IPS-18c (cell line): Measurements from ENCODE around the gene ADGRV1.

Experiments used
- H3K4me3 ChIP-seq: 2 replicates; pipeline ENCODE4 v1.7.0; 2013; ENCODE audit warnings: low read depth, mild to moderate bottlenecking, low read length, moderate library complexity; ENCODE audit not compliant: insufficient read depth
- H3K9me3 ChIP-seq: one replicate; pipeline ENCODE4 v1.6.1; 2013; ENCODE audit warnings: mild to moderate bottlenecking, low read length, moderate library complexity; ENCODE audit not compliant: control insufficient read depth, insufficient read depth

ADGRV1 gene

DNA sequence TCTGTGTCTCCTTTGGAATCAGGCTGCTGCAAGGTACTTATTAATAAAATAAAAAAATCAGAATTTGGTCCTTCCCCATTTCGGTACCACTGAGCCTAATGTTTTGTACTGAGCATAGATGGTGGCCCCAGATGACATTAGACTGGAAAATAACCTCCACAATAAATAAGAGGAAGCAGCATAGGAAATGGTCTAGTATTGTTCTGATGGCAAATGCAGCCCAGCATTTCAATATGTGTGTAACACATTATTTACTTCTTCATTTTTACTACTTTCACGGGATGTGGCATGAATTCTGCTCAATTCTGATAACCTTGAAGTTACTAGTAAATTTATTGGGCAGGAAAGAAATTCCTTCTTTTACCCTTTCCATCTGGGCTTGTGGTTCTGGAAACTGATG, 295.6 kb downstream of the ADGRV1 start:
- H3K9me3 ChIP-seq = no peaks in the 10 kb centered on the region
- H3K4me3 ChIP-seq = no peak overlapping the region

DNA sequence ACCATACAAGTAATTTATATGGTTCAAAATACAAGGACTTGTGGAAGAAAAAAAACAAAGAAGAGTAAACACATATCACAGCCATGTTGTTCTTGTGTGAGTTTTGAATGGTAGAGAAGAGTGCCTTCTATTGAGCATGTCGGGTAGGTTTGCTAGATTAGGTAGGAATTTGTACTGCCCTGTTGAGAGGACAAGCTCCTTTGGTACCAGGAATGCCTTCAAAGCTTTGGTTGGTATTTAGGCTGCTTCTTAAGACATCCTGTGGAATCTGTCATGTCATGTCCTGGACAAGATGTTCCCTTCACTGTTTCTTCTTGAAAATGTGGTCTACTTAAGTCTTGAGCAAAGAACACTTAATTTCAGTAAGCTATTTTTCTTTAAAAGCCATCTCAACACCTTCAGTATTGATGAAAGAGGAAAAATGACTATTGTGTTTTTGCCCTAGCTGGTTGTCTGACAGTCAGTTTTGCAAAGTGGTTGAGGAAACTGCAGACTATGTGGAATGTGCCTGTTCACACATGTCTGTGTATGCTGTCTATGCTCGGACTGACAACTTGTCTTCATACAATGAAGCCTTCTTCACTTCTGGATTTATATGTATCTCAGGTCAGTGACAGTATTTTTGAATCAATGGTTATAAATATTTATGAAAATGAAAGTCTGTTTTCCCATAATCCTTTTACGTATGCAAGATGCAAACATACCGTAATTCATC, 296.9 kb downstream of the ADGRV1 start:
- H3K4me3 ChIP-seq = no peak overlapping the region
- H3K9me3 ChIP-seq = no peaks in the 10 kb centered on the region

DNA sequence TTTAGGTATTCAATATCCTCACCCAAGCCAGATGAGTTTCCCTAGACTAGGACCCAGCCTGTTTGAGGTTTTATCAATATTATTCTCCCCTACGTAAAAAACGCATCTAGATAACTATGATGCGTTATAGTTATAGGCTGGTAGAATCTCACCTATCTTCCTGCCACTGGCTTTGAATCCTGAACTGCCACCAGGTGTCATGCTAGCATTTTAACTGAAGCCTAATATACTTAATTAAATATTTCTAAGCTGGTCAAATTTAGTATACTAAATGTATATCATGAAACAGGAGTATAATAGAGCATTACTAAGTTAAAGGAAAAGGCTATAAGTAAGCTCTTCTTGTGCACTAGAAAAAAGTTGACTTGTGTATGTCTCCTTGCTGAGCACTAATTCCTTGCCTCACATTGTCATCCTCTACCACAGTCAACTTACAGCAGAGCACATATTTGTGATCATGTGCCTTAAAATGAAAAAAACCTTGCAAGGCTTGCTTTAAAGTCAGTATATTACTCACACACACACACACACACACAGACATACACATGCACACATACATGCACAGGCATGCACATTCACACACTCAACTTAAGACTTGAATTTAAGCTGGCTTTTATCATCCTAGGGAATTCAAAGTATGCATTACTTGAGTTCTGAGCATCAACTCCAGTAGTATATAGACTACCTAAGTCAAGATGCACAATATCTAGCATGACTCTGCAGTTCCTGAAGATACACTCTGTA, 303.4 kb downstream of the ADGRV1 start:
- Histone ChIP-seq H3K4me3 (no peak overlapping the region), H3K9me3 (no peaks in the 10 kb centered on the region)

DNA sequence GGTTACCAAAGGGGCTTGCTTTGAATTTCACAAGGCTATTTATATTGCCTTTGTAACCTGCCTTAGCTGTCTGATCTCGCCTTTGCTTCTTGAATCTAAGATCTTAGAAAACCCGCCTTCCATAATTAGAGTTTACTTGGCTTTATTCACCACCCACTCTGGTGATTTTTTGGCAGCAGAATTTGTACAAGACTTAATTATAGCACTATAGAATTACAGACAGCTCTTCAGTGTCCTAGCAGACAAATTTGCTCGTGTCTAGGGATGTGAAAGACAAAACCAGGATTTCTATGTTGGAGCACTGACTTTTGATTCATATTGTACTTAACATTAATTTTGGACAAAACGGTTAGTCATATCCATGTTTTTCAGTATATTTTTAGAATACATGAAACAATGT, 306.6 kb downstream of the ADGRV1 start:
- Histone ChIP-seq H3K4me3 (no peak overlapping the region), H3K9me3 (no peaks in the 10 kb centered on the region)

DNA sequence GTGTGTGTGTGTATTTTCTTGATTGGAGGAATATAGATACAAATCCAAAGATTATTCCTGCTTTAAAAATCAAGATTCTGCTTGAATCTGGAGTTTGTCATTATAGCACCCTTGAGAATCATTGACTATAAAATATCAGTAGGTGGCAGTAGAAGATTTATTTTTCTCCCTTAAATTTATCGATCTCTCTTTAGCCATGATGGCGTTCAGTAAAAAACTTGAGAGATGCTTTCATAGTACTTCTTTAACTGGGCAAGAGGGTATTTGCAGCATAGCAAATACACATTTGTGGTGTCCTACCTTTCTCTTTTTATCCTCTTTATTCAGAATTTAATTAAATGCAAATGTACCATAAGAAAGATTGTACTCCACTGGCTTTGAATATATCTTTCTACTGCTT, 307.7 kb downstream of the ADGRV1 start:
- H3K4me3 ChIP-seq = no peak overlapping the region

DNA sequence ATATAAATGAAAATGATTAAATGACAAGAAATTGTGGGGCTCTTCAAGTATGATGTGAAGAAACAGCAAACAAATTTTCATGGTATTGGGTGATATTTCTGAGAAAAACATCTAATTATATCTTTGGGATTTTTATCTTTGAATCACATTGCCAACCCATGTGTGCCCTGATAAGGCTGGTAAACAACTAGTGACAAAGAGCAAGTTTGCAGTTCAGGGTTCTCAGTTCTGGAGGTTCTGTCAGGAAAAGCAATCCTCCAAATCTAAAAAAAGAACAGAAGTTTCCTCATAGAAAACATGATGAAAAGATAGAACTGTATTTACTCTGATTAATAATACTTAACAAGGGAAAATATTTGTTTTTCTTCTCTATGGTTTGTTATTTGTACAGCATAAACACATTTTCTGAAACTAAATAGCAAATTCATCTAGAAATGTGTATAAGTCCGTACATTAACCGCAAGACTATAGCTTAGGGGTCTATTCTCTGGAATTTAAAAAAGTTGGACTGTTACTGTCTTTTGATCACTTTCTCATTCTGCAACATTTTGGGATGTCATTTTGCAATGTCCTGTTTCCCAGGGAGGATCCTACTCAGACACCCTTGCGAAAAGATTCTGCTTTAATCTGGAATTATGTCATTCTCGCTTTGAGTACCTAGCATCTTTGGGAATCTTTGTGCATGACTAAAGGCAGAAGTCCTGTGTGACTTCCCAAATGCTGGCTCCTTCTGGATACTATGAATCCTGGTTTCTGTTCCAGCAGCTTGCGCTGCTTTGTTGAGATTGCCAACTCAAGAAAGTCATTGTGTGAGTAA, 308.5 kb downstream of the ADGRV1 start:
- Histone ChIP-seq H3K4me3 (no peak overlapping the region), H3K9me3 (no peaks in the 10 kb centered on the region)

More for the DNA sequence above, 307.7 kb downstream of the ADGRV1 start:
- H3K9me3 ChIP-seq = no peaks in the 10 kb centered on the region

DNA sequence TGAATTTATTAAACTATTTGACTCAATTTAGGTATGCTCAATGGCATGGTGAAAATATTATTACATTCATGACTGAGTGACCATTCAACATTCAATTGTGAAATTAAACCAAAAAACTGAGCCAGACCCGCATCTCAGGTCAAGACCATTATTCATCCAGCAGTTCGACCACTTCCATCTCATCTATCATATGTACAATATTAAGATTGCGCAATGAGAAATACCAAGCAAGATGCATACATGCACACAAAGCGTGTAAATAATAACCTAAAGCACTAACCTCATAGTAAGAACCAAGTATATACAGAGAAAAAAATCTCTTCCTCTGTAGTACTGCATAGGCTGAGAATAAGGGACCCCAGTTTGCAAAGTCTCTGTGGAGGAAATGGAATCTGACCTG, 310.2 kb downstream of the ADGRV1 start:
- no peaks in the 10 kb centered on the region for H3K9me3 ChIP-seq

DNA sequence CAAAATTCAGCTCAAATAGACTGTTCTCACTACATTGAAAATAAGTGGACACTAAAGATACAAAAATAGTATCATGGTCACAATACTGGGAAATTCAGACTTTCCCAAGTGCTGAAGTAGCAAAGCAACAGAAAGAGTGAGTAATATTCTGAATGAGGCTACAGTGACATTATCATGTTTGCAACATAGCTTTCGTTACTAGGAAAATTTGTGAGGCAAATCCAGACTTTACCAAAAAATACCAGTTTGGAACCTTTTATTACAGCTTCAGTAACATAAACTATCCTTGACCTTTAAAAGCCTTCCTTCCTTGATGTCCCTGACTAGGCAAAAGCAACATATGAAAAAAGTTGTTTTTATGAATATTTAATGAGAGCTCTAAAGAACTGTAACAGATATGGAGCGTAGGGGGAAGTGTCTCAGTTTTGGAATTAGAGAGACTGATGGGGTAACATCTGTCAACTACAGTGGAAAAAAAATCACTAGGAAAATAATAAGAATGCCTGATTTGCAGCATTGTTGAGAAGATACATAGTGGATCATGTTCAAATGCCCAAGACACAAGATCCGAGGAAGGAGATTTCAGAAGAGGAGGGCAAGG, 312.9 kb downstream of the ADGRV1 start:
- no peaks in the 10 kb centered on the region for H3K9me3 ChIP-seq
- no peak overlapping the region for H3K4me3 ChIP-seq

More for the DNA sequence above, 310.2 kb downstream of the ADGRV1 start:
- H3K4me3 ChIP-seq = no peak overlapping the region

DNA sequence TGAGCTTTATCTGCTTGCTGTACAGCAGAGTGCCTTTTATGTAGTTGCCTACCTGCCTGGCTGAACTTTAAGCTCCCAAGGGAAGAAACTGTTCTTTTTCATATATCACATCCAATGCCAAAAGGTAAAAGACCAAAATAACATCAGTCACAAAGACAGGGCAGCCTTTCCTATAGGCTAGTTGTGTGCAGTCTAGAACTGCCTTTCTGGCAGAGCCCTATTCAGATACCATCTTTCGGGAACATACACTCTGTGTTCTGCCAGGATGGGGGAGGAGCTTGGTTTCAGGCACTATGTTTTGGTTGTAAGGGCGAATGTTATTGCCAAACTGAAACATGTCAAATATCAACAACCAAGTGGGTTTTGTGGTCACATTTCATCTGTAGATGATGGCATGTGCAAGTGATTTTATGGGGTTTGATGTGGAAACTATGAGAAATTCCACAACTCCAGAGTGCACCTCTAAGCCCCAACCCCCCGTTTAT, 314.5 kb downstream of the ADGRV1 start:
- no peak overlapping the region for H3K4me3 ChIP-seq

DNA sequence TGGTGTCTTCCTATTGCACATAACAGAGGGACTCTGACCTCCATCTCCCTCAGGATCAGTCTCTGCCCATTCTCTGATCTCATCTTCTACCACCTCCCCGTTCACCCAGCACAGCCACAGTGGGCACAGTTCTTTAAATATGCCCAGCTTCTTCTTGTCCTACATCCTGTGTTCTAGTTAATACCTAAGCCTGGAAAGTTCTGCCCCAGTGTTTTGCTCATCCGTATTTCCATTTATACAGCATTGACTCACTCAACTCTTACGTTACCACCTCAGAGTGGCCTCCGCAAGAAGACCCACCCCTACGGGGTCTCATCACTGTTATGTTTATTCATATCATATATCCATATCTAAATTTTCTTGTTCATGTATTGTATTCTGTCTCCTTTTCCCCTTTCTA, 315.5 kb downstream of the ADGRV1 start:
- Histone ChIP-seq H3K9me3 (no peaks in the 10 kb centered on the region), H3K4me3 (no peak overlapping the region)

More for the DNA sequence above, 314.5 kb downstream of the ADGRV1 start:
- no peaks in the 10 kb centered on the region for H3K9me3 ChIP-seq

DNA sequence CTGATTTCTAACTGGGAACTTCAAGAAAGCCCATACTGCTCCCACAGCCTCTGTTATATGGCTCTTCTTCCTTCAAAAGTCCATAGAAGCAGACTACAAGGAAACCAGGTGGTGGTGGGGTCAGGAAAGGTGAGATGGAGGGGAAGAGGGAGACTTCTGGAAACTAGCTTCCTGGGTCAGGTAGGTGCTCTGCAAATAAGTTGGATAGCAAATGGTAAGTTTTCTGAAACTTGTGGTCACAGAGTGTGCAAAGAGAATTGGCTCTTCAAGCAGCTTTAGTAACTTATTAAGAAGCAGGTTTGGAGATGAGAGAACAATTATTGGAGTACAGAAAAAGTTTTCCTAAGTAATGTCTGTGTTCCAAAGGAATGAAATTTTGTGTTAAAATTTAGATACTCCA, 316.9 kb downstream of the ADGRV1 start:
- no peaks in the 10 kb centered on the region for H3K9me3 ChIP-seq
- no peak overlapping the region for H3K4me3 ChIP-seq

DNA sequence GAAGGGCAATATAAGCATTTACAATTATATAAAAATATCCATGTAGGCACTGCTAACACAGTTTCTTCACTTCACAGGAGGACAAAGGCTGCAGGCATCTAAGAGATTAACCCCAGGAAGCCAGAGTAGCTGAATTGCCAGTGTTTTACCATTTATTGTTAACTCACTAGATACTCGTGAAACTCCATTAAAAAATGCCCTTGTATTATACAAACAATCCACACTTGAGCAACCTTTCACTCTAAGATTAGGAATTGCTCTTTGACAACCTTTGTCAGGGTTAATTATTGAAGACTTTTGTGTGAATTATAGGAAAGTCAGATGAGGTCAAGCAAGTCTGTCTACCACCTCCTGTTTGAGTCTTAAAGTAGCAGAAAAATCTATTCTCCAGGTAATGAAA, 317.8 kb downstream of the ADGRV1 start:
- Histone ChIP-seq H3K9me3 (no peaks in the 10 kb centered on the region), H3K4me3 (no peak overlapping the region)

DNA sequence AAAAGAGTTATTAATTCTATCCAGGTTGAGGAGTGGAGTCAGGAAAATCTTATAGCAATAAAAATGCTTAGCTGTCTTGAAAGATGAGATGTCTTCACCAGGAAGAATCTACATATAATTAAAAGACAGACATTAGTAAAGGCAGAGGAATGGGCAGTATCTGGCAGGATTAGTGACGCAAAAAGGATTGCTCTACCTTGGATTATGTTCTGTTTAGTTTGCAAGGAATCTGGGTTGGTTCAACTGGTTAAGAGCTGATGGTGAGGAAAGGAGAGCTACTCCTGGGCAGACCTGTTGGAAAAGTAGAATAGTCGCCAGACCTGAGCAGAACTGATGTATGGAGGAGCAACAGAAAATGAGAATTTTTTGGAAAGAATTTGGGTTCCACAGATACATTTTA, 318.5 kb downstream of the ADGRV1 start:
- H3K9me3 ChIP-seq = no peaks in the 10 kb centered on the region
- no peak overlapping the region for H3K4me3 ChIP-seq

DNA sequence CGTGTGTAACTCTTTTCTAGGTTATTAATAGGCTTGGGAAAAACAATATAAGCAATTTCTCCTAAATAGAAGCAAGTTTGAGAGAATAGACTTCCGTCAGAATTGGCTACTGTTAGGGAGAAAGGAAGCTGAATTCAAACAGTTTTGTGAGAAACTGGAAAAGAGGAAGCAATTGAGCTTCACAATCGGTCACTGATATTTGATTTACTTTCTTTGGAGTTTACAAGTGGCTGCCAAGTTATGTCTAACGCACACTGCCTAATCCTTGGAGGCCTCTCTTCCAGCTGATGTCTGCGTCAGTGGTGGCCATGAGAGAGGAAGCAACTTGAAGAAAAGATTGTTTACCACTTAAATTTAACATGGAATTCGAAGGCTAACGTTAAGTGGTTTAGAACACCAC, 319.5 kb downstream of the ADGRV1 start:
- H3K9me3 ChIP-seq = no peaks in the 10 kb centered on the region

DNA sequence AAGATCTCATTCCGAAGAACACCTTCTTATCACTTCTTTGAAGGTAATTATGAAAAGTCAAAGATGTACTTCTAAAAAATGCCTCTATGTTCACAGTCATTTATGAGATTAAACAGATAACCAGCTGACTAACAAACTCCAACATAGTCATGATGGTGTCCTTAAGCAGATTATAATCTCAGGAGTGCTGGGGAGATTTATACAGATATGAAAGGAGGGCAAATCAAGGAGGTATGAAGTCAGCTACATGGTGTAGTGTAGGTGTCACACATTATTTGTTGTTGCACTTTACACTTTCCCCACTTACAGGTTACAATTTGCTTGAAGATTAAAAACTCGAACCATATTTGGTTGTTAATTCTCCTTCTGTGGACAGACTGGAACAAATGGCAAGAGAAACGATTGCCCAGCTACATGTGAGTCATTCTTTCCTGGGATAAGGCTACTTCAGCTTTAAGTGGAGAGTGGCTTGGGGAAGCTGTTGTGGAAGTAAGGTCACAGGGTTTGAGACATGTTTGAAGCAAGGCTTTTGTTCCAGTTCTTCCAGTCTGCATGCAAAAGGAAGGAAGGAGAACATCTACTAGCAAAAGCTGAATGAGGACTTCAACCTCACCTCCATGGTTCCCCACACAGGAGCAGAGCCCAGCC, 320.1 kb downstream of the ADGRV1 start:
- H3K4me3 ChIP-seq = no peak overlapping the region
- no peaks in the 10 kb centered on the region for H3K9me3 ChIP-seq

More for the DNA sequence above, 319.5 kb downstream of the ADGRV1 start:
- H3K4me3 ChIP-seq = no peak overlapping the region

DNA sequence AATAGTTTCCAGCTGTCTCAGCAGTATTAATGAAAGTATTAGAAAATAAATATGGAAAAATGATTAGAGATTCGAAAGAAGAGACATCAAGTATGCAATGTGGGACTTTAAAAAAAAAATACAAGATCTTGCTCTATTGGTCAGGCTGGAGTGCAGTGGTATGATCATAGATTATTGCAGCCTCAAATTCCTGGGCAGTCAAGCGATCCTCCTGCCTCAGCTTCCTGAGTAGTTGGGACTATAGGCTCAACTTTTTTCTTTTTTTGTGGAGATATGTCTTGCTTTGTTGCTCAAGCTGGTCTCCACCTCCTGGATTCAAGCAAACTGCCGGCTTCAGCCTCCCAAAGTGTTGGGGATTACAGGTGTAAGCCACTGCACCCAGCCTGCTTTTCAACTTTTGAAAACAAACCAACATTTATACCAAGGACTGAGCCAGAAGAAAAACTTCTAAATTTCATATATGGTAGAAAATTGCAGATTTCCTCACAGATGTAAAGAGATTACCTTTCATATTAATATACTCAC, 323.1 kb downstream of the ADGRV1 start:
- Histone ChIP-seq H3K4me3 (no peak overlapping the region), H3K9me3 (no peaks in the 10 kb centered on the region)

DNA sequence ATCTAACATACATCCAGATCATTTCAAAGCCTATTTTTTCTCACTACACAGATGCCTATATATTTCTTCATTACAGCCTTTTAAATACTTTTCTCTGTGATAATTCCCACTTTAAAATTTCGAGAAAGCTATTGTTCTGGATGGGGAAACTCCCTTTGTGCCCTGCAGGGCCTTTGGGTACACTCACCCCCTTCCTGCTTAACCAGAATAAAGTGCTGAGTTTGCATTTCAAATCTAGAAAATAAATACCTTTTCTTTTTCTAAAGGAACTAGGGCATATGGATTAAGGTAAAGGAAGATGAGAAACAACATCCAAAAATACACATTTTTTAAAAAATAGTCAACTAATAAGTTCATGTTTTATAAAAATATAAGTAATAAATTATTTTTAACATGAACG, 323.9 kb downstream of the ADGRV1 start:
- H3K4me3 ChIP-seq = no peak overlapping the region
- no peaks in the 10 kb centered on the region for H3K9me3 ChIP-seq
